A549 (cell line): Measurements from ENCODE around the gene TMEM120A. TPM values are rescaled to one million over a fixed set of nuclear protein-coding genes. Genes with fewer than 3 reads are reported as not detected.

Experiments
- ATAC-seq, 2 experiments: fragments of 200-7000 bp in 1 of 2; fragments of >200 bp in 1 of 2; cut with Nextera tagmentation in 1 of 2; cut with Tn5 transposase in 1 of 2; 3 replicates each; pipeline versions ENCODE4 v1.8.0 to v1.9.1; 2018 to 2020; ENCODE audit warnings: mild to moderate bottlenecking in 1 of 2, moderate library complexity in 1 of 2
- CTCF ChIA-PET: fragments of 300-600 bp; sonication (Branson Sonifier 250); formaldehyde crosslinking; extraction: SDS; loops from one replicate; lab custom pipeline; 2021; ENCODE audit warnings: antibody characterized with exemption, inconsistent platforms; lab: Yijun Ruan, JAX
- POLR2A ChIA-PET: fragments of 350-600 bp; formaldehyde crosslinking; extraction: SDS; loops from one replicate; lab custom pipeline; 2021; ENCODE audit warnings: antibody characterized with exemption, inconsistent platforms; lab: Yijun Ruan, JAX
- DNase-seq, 2 experiments: peaks; one replicate each; pipeline versions ENCODE4 v3.0.0 to v3.0.0-alpha.2; 2011 to 2016; ENCODE audit warnings: low read depth in 1 of 2, low spot score in 1 of 2
- FAIRE-seq: peaks from 2 replicates; lab custom pipeline; 2011; peaks lifted over from hg19 to GRCh38; lab: Jason Lieb, UNC
- H3K27ac ChIP-seq, 2 experiments: fragments of >200 bp; sonication (Bioruptor Twin); formaldehyde crosslinking; 3 replicates each; pipeline ENCODE4 v1.5.1; 2016 to 2017
- H3K4me1 ChIP-seq: fragments of >200 bp; sonication (Bioruptor Twin); formaldehyde crosslinking; 3 replicates; pipeline ENCODE4 v1.6.1; 2016
- H3K4me2 ChIP-seq: fragments of >200 bp; sonication (Bioruptor Twin); formaldehyde crosslinking; 3 replicates; pipeline ENCODE4 v1.6.1; 2016
- H3K4me3 ChIP-seq: fragments of >200 bp; sonication (Bioruptor Twin); formaldehyde crosslinking; 3 replicates; pipeline ENCODE4 v1.5.1; 2016
- H3K9me3 ChIP-seq: fragments of >200 bp; sonication (Bioruptor Twin); formaldehyde crosslinking; 3 replicates; pipeline ENCODE4 v1.6.1; 2016
- BCL3 ChIP-seq: fragments of >200 bp; sonication (Bioruptor Twin); formaldehyde crosslinking; IDR thresholded peaks from 3 replicates; pipeline ENCODE4 v1.6.1; 2016
- CBX8 ChIP-seq: fragments of 200-600 bp; sonication (generic); IDR thresholded peaks from 2 replicates; pipeline ENCODE4 v1.6.1; 2016
- CEBPB ChIP-seq, 2 experiments: fragments of >200 bp in 1 of 2; sonication (Bioruptor Twin) in 1 of 2; formaldehyde crosslinking in 1 of 2; IDR thresholded peaks; 2 replicates each; pipeline ENCODE4 v1.6.1; 2012 to 2016
- CTCF ChIP-seq: fragments of >200 bp; sonication (Bioruptor Twin); formaldehyde crosslinking; IDR thresholded peaks from 3 replicates; pipeline ENCODE4 v1.5.1; 2016
- EHF ChIP-seq: fragments of 250-450 bp; sonication (Bioruptor Pico); IDR thresholded peaks from 2 replicates; pipeline ENCODE4 v1.5.0; 2020; ENCODE audit warnings: mild to moderate bottlenecking
- EP300 ChIP-seq, 2 experiments: fragments of >200 bp; sonication (Bioruptor Twin); formaldehyde crosslinking; IDR thresholded peaks; 2 replicates in 1 of 2; 3 replicates in 1 of 2; pipeline ENCODE4 v1.6.1; 2016 to 2017
- ESRRA ChIP-seq: fragments of 150-350 bp; IDR thresholded peaks from 2 replicates; pipeline ENCODE4 v1.6.1; 2014; ENCODE audit warnings: mild to moderate bottlenecking, low read length, borderline replicate concordance
- FOSB ChIP-seq: fragments of 250-450 bp; sonication (Bioruptor Pico); IDR thresholded peaks from 2 replicates; pipeline ENCODE4 v1.5.0; 2020; ENCODE audit warnings: mild to moderate bottlenecking, moderate library complexity
- HEYL ChIP-seq: fragments of 250-450 bp; sonication (Bioruptor Pico); IDR thresholded peaks from 2 replicates; pipeline ENCODE4 v1.8.0; 2021; ENCODE audit warnings: mild to moderate bottlenecking, moderate library complexity
- HOXB5 ChIP-seq: fragments of 250-450 bp; sonication (Bioruptor Pico); IDR thresholded peaks from 2 replicates; pipeline ENCODE4 v1.5.0; 2020; ENCODE audit warnings: mild to moderate bottlenecking, moderate library complexity
- JUN ChIP-seq, 2 experiments: fragments of >200 bp; sonication (Bioruptor Twin); formaldehyde crosslinking; IDR thresholded peaks; 2 replicates in 1 of 2; 3 replicates in 1 of 2; pipeline ENCODE4 v1.6.1; 2016 to 2017
- JUNB ChIP-seq: fragments of >200 bp; sonication (Bioruptor Twin); formaldehyde crosslinking; IDR thresholded peaks from 2 replicates; pipeline ENCODE4 v1.6.1; 2016
- KDM1A ChIP-seq: fragments of 200-600 bp; sonication (generic); IDR thresholded peaks from 2 replicates; pipeline ENCODE4 v1.6.1; 2016; ENCODE audit warnings: low read depth, mild to moderate bottlenecking
- MAFK ChIP-seq: fragments of 450-650 bp; IDR thresholded peaks from 2 replicates; pipeline ENCODE4 v1.6.1; 2014; ENCODE audit not compliant: partially characterized antibody
- MYC ChIP-seq: IDR thresholded peaks from 2 replicates; pipeline ENCODE4 v1.6.1; 2012; ENCODE audit warnings: mild to moderate bottlenecking, inconsistent platforms, low read length, improper control_type of control experiment, borderline replicate concordance
- NPAS2 ChIP-seq: fragments of 250-450 bp; sonication (Bioruptor Pico); IDR thresholded peaks from 2 replicates; pipeline ENCODE4 v1.8.0; 2022; ENCODE audit warnings: mild to moderate bottlenecking, moderate library complexity, borderline replicate concordance
- PHF8 ChIP-seq: fragments of 200-600 bp; sonication (generic); IDR thresholded peaks from 2 replicates; pipeline ENCODE4 v1.6.1; 2016; ENCODE audit warnings: low read depth, mild to moderate bottlenecking, antibody characterized with exemption, moderate library complexity, borderline replicate concordance
- POLR2A ChIP-seq: IDR thresholded peaks from 2 replicates; pipeline ENCODE4 v1.6.1; 2012; ENCODE audit warnings: mild to moderate bottlenecking, low read length
- RARB ChIP-seq: fragments of 250-450 bp; sonication (Bioruptor Pico); IDR thresholded peaks from 2 replicates; pipeline ENCODE4 v1.8.0; 2021; ENCODE audit warnings: mild to moderate bottlenecking, moderate library complexity
- TFCP2L1 ChIP-seq: fragments of 250-450 bp; sonication (Bioruptor Pico); IDR thresholded peaks from 2 replicates; pipeline ENCODE4 v1.5.0; 2021; ENCODE audit warnings: mild to moderate bottlenecking
- ZSCAN20 ChIP-seq: fragments of 250-450 bp; sonication (Bioruptor Pico); IDR thresholded peaks from 2 replicates; pipeline ENCODE4 v1.8.0; 2022; ENCODE audit warnings: mild to moderate bottlenecking, moderate library complexity
- WGBS: methylation state at CpG from one replicate; pipeline ENCODE4 v1.1.6; 2017; ENCODE audit errors: missing lambda C conversion rate; 5-methylcytosine and 5-hydroxymethylcytosine counted together
- polyA plus RNA-seq, 4 experiments: library from polyadenylated mRNA; depleted of rRNA in 3 of 4; stranded (reverse); fragments of >200 nt; fragmentation: RNase III in 1 of 4; extraction: RNeasy Plus Mini Kit Qiagen cat#74134 plus additional on column Dnase treatment in 1 of 4; gene quantifications; 2 replicates in 3 of 4; 3 replicates in 1 of 4; pipeline ENCODE4 v1.2.3, GENCODE V29; 2011 to 2017

TMEM120A gene
- polyA plus RNA-seq, 2 of the 4 experiments (the other 2 are of a cell fraction) = 46.0 to 53.8 TPM

- H3K4me3 ChIP-seq = no peak overlapping the region
- peaks cover 50% of the 10 kb centered on the region for H3K4me1 ChIP-seq
- no peak; a peak in 1 of 6 replicates for ATAC-seq
- no peak overlapping the region for H3K4me2 ChIP-seq
- ChIA-PET CTCF (no interaction called here), POLR2A (no interaction called here)
- TF ChIP-seq CTCF = no peak
- TF ChIP-seq ZSCAN20 (CRISPR knock-in tag) = no peak
- TF ChIP-seq JUN (IDR thresholded peaks at IDR 0.05) = no peak
- TF ChIP-seq EHF (CRISPR knock-in tag) = no peak
- no peak for TF ChIP-seq EP300 (IDR thresholded peaks at IDR 0.05)
- TF ChIP-seq HOXB5 (CRISPR knock-in tag) = no peak
- no peak for TF ChIP-seq RARB (CRISPR knock-in tag)
- no peak for TF ChIP-seq TFCP2L1 (CRISPR knock-in tag)
- TF ChIP-seq KDM1A = no peak
- no peak for TF ChIP-seq ESRRA
- no peak for TF ChIP-seq NPAS2 (CRISPR knock-in tag)
- no peak for TF ChIP-seq BCL3
- TF ChIP-seq JUNB = no peak
- no peak for TF ChIP-seq CBX8
- no peak for TF ChIP-seq MYC
- TF ChIP-seq POLR2A = no peak
- TF ChIP-seq MAFK = no peak
- no peak for TF ChIP-seq CEBPB (IDR thresholded peaks at IDR 0.05)
- TF ChIP-seq FOSB = no peak
- H3K9me3 ChIP-seq = no peaks in the 10 kb centered on the region
- no peak for DNase-seq
- peak overlapping the region in 1 of 2 experiments; percentile 50; a peak in 2 of 6 replicates for H3K27ac ChIP-seq
- no peak for FAIRE-seq
- 91% methylated on average over 7 of the region's 7 CpGs for WGBS
Measured at GRCh38 chr7:75953431-75953830, 41.0 kb downstream of the TMEM120A start.

- Histone ChIP-seq H3K4me1 (peaks cover 33% of the 10 kb centered on the region), H3K27ac (peak overlapping the region in 1 of 2 experiments; percentile 61; a peak in 3 of 6 replicates), H3K4me3 (no peak overlapping the region), H3K9me3 (no peaks in the 10 kb centered on the region), H3K4me2 (peak overlapping the region; percentile 1; the same call in 1 of the 3 replicates)
- WGBS = 65% methylated on average over 5 of the region's 5 CpGs
- ChIA-PET CTCF (interaction anchor here (0.7 kb wide), 1 partner anchor 9 kb away, joined by 4 read pairs; no protein-coding TSS in a partner anchor), POLR2A (interaction anchor here (0.6 to 1.1 kb wide), 3 partner anchors 9 to 17 kb away, joined by 3 read pairs; no protein-coding TSS in a partner anchor)
- no peak for TF ChIP-seq HEYL (CRISPR knock-in tag)
- TF ChIP-seq MAFK = peak; percentile 80
- peak; percentile 22 to 51; a peak in 5 of 6 replicates for ATAC-seq
- peak in 1 of 2 experiments; percentile 44 for DNase-seq
- no peak for FAIRE-seq
Measured at GRCh38 chr7:75951506-75951905, 42.9 kb downstream of the TMEM120A start.

GRCh38 chr7:75950111-75950681 lies 44.2 kb downstream of the TMEM120A start:
- no peak for DNase-seq
- WGBS = 84% methylated on average over 15 of the region's 15 CpGs

More at GRCh38 chr7:75950111-75950681, 44.2 kb downstream of the TMEM120A start:
- Histone ChIP-seq H3K4me3 (no peak overlapping the region), H3K27ac (peak overlapping the region in 1 of 2 experiments; percentile 51; a peak in 1 of 6 replicates), H3K9me3 (no peaks in the 10 kb centered on the region), H3K4me1 (peaks cover 34% of the 10 kb centered on the region), H3K4me2 (no peak overlapping the region)
- CTCF ChIA-PET = interaction anchor here (1.0 kb wide), 1 partner anchor 173 kb away, joined by 3 read pairs; no protein-coding TSS in a partner anchor
- POLR2A ChIA-PET = no interaction called here
- FAIRE-seq (no peak), ATAC-seq (no peak)
- no peak for TF ChIP-seq PHF8
- TF ChIP-seq CEBPB (IDR thresholded peaks at IDR 0.05) = peak in 1 of 2 experiments; percentile 46; a peak in 1 of 4 replicates
